SK-N-MC (cell line): ENCODE results near the gene IL19.

Experiments used
- DNase-seq: peaks from one replicate; pipeline ENCODE4 v3.0.0-alpha.2; 2011; ENCODE audit warnings: low read depth, low spot score
- H3K27ac ChIP-seq: fragments of 200-600 bp; sonication (generic); 2 replicates; pipeline ENCODE4 v1.5.1; 2016; ENCODE audit warnings: mixed run types
- H3K36me3 ChIP-seq: fragments of 200-600 bp; sonication (generic); 2 replicates; pipeline ENCODE4 v1.6.1; 2017; ENCODE audit warnings: antibody characterized with exemption, low read length, mixed read lengths; ENCODE audit not compliant: insufficient read depth
- H3K4me3 ChIP-seq: fragments of 200-600 bp; sonication (generic); 2 replicates; pipeline ENCODE4 v1.5.1; 2016
- H3K9ac ChIP-seq: fragments of 200-600 bp; sonication (generic); 2 replicates; pipeline ENCODE4 v1.8.0; 2017; ENCODE audit warnings: mixed run types, mixed read lengths; ENCODE audit not compliant: insufficient read length
- H3K9me3 ChIP-seq: fragments of 200-600 bp; sonication (generic); 2 replicates; pipeline ENCODE4 v1.6.1; 2017; ENCODE audit warnings: low read depth, mild to moderate bottlenecking, antibody characterized with exemption, low read length, moderate library complexity, mixed read lengths
- EZH2 ChIP-seq: fragments of 200-600 bp; sonication (generic); IDR thresholded peaks from one replicate; pipeline ENCODE4 v1.6.1; 2017; ENCODE audit warnings: antibody characterized with exemption
- FOXP2 ChIP-seq: optimal IDR thresholded peaks from 2 replicates; pipeline ENCODE3; 2011; ENCODE audit warnings: mild to moderate bottlenecking, moderate library complexity; ENCODE audit not compliant: insufficient read depth; ENCODE audit errors: extremely low read length, control extremely low read depth
- POLR2AphosphoS5 ChIP-seq: IDR thresholded peaks from 2 replicates; pipeline ENCODE4 v1.6.1; 2012; ENCODE audit warnings: mild to moderate bottlenecking, low read depth, low read length, borderline replicate concordance

Gene IL19

DNA sequence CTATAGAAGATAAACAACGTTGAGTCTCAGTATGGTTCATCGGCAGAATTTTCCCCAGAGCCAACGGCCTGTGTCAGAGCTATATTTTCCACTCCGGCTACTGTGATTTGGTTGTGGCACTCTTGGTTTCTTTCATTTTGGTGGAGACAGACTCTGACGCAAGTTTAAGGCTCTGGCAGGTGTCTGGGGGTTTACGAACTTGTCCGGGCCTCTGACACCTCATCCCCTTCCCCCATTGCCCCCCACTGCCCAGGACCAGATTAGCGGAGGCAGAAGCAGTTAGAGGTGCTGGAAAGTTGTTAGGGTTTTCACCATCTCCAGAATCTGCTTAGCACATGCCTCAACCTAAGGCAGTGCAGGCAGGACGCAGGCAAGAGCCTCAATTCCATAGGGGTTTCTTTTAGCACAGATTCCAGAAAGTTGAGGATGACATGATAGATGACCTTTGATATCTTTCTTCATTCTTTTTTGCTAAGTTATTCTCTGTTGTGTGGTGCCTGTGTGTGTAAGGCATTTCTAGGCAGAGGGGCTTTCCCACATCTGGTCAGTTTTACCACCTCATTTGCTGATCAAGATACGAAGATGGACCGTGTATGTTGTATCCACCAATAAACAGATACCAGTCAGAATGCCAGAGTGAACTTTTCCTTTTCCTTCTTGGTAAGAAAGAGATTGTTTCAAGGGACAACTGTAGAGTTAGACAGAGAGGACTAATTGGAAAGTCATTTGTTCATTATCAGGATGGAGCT is 20.1 kb downstream of the IL19 start:
- no peak overlapping the region for H3K27ac ChIP-seq
- H3K9me3 ChIP-seq = no peaks in the 10 kb centered on the region
- H3K9ac ChIP-seq = no peak overlapping the region
- H3K36me3 ChIP-seq = no peaks in the 10 kb centered on the region
- no peak for DNase-seq
- no peak for TF ChIP-seq FOXP2
- TF ChIP-seq EZH2 = no peak
- TF ChIP-seq POLR2AphosphoS5 = no peak
- no peak overlapping the region for H3K4me3 ChIP-seq

DNA sequence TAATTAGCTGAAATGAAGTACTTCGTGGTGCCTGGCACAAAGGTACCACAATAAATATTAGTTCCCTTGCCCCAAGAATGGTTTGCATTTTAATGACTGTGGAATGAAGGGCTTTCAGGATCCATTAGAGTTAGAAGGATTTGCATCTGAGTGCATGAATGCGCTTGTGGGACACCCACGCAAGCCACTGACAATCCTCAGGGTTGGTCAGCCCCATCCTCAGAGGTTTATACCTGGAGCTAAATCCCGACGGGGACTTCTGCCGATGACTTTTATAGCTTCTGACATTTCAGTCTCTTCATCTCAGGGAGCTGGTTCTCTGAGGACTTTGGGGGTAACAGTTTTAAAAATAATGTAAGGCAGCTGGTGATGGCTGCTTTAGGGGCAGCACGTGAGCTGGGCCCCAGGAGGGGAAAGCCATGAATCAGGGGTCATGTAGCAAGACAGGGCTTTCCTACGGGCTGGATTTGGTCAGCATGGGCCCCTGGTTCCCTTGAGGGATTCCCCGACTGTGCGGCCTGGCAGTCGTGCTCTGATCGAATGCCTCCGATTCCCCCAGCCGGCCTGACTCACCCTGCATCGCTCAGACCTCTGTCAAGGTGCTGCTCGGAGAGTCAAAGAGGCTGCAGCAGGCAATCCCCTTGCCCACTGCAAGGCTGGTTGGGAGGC is 22.5 kb downstream of the IL19 start:
- Histone ChIP-seq H3K9ac (no peak overlapping the region), H3K4me3 (no peak overlapping the region), H3K9me3 (no peaks in the 10 kb centered on the region), H3K27ac (no peak overlapping the region), H3K36me3 (no peaks in the 10 kb centered on the region)
- DNase-seq = no peak
- no peak for TF ChIP-seq POLR2AphosphoS5
- TF ChIP-seq FOXP2 = no peak
- no peak for TF ChIP-seq EZH2

DNA sequence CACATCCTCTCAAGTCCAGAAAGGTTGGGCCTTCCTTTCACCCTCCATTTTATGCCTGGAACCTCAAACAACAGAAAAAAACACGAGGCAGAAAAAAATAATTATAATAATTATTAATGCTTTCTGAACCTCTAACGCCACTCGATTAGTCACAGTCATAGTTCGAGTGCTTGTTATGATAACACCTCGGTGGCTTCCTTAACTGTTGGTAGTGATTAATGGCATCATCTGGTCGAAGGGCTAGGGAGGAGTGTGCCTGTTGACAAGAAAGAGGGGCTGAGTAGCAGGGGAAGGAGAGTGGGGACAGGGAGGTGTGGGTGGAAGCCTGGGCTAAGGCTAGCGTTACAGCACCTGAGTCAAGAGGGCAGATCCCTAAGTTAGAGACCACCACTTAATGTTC is 23.0 kb downstream of the IL19 start:
- no peak overlapping the region for H3K4me3 ChIP-seq
- H3K27ac ChIP-seq = no peak overlapping the region
- DNase-seq = no peak
- no peaks in the 10 kb centered on the region for H3K9me3 ChIP-seq
- H3K9ac ChIP-seq = no peak overlapping the region
- H3K36me3 ChIP-seq = no peaks in the 10 kb centered on the region
- TF ChIP-seq POLR2AphosphoS5 = no peak
- no peak for TF ChIP-seq EZH2
- no peak for TF ChIP-seq FOXP2

DNA sequence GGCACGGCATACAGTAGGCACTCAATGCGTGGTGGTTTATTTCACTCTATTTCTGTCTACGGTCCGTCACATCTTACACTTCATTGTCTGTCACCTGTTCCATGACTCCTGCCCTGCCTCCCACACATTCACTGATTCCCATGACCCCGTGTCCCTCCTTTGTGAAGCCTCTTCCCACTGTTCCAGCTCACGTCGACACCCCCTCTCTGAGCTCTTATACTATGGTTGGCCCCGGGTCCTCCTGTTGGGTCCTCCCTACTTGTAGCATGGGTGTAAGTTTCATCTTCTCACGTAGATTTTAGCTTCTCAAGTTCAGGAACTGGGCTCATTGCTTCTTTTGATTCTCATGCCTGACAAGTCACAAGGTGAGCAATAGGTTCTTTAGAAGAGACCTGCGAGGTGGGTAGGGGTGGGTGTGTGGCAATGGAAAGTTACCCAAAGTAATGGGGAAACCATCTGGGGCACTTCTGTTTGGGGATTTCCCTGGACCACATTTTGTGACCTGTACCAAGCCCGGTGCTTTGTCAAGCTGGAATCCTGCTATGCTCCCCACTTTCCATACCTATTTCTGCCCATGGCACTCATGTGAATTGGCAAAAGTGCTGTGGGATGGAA is 23.8 kb downstream of the IL19 start:
- no peak for DNase-seq
- H3K27ac ChIP-seq = no peak overlapping the region
- no peak overlapping the region for H3K4me3 ChIP-seq
- TF ChIP-seq EZH2 (no peak), POLR2AphosphoS5 (no peak), FOXP2 (no peak)
- no peaks in the 10 kb centered on the region for H3K9me3 ChIP-seq
- no peaks in the 10 kb centered on the region for H3K36me3 ChIP-seq
- no peak overlapping the region for H3K9ac ChIP-seq

DNA sequence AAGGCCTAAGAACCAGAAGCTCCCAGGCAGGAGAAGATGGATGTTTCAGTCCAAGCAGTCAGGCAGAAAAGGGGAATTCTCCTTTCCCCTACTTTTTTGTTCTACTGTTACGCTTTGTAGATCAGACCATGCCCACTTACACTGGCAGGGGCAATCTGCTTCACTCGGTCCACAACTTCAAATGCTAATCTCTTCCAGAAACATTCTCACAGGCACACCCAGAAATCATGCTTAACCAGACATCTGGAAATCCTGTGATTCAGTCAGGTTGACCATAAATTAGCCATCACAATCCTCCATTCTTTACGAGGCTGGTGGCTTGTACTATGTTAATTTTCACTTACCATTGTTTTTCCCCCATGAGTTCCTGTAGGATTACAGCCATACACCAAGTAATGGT is 25.5 kb downstream of the IL19 start:
- Histone ChIP-seq H3K4me3 (no peak overlapping the region), H3K9ac (no peak overlapping the region), H3K9me3 (no peaks in the 10 kb centered on the region), H3K36me3 (no peaks in the 10 kb centered on the region), H3K27ac (no peak overlapping the region)
- TF ChIP-seq POLR2AphosphoS5 (no peak), EZH2 (no peak), FOXP2 (no peak)
- no peak for DNase-seq

DNA sequence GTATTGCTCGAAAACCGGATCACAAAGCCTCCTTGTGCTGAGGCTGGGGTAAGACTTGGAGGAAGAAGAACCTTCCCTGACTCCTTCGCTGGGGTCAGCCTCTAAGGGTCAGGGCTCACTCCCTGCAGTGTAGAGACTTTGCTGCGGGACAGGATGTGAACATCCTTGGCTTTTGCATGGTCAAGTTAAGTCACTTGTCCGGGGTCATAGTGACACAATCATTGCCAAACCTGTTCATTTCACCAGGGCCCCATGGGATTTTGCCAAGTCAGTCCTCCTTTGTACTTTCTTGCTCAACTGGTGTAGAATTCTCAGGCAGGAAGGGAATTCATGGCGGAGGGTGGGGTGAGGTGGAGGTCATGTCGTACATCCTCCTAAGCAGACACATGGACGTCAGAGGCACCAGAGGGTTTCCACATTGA is 26.4 kb downstream of the IL19 start:
- DNase-seq = no peak
- Histone ChIP-seq H3K9ac (no peak overlapping the region), H3K36me3 (no peaks in the 10 kb centered on the region), H3K27ac (no peak overlapping the region), H3K4me3 (no peak overlapping the region), H3K9me3 (no peaks in the 10 kb centered on the region)
- TF ChIP-seq FOXP2 = no peak
- TF ChIP-seq EZH2 = no peak
- no peak for TF ChIP-seq POLR2AphosphoS5

DNA sequence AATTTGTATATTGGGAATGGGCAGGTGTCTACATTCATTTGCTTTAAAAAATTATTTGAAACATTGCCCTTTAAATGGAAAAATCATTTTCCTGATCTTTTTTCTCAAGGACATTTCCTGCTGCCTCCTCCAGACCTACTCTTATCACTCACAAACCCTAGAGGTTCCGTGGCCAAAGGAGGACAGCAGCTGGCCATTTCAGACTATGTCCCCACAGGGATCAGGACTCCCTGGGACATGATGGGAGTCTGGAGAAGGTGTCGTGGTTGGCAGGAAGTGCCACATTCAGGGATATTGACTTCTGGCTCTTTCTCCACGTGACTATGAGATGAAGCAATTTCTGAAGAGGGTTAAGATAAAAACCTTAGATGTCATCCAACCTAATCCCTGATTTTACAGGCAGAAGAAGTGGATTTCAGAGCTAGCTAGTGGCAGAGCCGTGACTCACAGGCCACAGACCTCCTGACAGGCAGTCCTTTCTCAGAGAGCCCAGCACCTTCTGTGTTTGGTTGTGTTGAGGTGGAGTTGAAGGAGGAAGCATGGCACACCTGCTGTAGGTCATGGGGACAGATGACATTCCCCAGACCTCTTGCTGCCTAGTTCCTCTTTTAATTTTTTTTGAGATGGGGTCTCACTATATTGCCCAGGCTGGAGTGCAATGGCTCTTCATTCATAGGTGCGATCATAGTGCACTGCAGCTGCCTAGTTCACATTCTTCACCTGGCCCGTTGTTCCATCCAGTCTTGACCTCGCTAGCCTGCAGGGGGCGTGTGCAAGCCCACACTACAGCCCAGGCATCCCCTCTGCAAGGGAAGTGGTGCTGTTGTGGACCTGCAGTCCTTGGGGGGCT is 27.2 kb downstream of the IL19 start:
- TF ChIP-seq EZH2 (no peak), POLR2AphosphoS5 (no peak), FOXP2 (no peak)
- no peaks in the 10 kb centered on the region for H3K36me3 ChIP-seq
- H3K4me3 ChIP-seq = no peak overlapping the region
- H3K27ac ChIP-seq = no peak overlapping the region
- no peak overlapping the region for H3K9ac ChIP-seq
- no peaks in the 10 kb centered on the region for H3K9me3 ChIP-seq
- no peak for DNase-seq

DNA sequence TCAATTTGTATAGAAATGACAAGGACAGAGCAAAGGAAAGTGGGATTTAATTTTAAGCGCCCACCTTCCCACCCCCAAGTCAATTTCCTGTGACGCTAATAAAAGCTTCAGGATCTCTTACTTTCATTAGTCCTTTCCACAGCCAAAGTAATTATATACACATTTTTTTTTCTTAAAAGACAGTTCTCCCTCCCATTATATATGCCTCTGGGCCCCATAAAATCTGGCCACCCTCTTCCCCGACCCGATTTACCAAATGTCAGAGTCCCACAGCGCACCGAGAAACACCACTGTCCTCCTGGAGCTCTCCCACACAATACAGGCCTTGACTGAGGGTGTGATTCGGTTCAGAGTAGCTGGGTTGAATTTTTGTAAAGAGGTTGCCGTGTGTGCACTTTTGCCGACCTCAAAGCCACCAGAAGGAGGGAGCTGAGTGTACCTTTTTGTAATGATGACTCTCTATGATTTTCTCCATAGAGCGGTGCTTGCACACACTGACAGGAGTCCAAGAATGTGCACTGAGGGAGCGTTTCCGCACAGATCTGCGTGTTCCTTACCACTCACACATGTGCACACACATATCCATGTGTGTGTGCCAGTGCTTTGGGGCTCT is 27.9 kb downstream of the IL19 start:
- no peak for TF ChIP-seq POLR2AphosphoS5
- TF ChIP-seq EZH2 = no peak
- no peak for TF ChIP-seq FOXP2
- no peak for DNase-seq
- Histone ChIP-seq H3K27ac (no peak overlapping the region), H3K4me3 (no peak overlapping the region), H3K9me3 (no peaks in the 10 kb centered on the region), H3K36me3 (no peaks in the 10 kb centered on the region), H3K9ac (no peak overlapping the region)

DNA sequence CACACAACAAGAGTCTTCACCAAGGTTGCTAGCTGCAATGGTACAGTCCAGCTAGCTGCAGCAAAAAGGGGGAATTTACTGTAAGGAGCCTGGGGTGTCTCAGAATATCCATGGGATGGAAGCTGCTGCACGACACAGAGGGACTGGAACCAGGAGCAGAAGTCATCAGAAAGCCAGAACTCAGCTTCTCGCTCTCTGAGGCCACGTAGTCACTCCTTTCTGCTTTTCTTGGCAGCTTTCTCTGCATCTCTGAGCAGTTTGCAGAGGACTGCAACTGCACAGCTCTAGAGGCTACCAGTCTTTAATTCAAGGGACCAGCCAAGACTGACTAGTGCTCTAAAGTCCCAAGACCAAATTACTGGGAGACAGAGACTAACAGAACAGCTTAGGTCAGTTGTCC is 28.7 kb downstream of the IL19 start:
- Histone ChIP-seq H3K27ac (no peak overlapping the region), H3K9me3 (no peaks in the 10 kb centered on the region), H3K36me3 (no peaks in the 10 kb centered on the region), H3K9ac (no peak overlapping the region), H3K4me3 (no peak overlapping the region)
- TF ChIP-seq FOXP2 (no peak), EZH2 (no peak), POLR2AphosphoS5 (no peak)
- no peak for DNase-seq
